Measurements from ENCODE around the gene CSPG4. TPM values are rescaled to one million over a fixed set of nuclear protein-coding genes. Genes with fewer than 3 reads are reported as not detected.
"Not testable (repeated sequence)": the region's sequence is repeated elsewhere in the genome, so short reads cannot be mapped to it uniquely, and the experiment has no call there.

Gene CSPG4
- total RNA-seq, 1 donor from 2014 or later, result 57.5 TPM

DNA sequence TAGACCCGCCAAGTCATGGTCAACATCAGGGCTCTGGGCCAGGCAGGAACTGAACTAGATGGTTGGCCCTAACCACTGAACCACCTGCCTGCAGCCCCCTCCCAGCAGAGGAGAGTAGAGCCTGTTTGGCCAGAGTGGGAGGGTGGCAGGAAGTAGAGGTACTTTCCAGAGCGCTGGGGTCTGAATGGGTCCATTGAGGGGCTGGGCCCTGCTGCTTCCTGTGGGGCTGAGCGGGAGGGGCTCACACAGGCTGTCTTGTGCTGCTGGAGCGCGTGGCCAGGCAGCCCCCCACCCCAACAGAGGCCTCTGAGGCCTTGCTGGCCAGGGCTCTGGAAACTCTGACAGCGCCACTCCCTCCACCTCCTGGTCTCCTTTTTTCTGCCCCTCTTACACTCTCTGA, 17.4 kb downstream of the CSPG4 start:
- no peak for ATAC-seq
- intact Hi-C loops (cut with DNase I), result no loop called here
- peak; percentile 68 for DNase-seq (ENCODE audit: low spot score)

DNA sequence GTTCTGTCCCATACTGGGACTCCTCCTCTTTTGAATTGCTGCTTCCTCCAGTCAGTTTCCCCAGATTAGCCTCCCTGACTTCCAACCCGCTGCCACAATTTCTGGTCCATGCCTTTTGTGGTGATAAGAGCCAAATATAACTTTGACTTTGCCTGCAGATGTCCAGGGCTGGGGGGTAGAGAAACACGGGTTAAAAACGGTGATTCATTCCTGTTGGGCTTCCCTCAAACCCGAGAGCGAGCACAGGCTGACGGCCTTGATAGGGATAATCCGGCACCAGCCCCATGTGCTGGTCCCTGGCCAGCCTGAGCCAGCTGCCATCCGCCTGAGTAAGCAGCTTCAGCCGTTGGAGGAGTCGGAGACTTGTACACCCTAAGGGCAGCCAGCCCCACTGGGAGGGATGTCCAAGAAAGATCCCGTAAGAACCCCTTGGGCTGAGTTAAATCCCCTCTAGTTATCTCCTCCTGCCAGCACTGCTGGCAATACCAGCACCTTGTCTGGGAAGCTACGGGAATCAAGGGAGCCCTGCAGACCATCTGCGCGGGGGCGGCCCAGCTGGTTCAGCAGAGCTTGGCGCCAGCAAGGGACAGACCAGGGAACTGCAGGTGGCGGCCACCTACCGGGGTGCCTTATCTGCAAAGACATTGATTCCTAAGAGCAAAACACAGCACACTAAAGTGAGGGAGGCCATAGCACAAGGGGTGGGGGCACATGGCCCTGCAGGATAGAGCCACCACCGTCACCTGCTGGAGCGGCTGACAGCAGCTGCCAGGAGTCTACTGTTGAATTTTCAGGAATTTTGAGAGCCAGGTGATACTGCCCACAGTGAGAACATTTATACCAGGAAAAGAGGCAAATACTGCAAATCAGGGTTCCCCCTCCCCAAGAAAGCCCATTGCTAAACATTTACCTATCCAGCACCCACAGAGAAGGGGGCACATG, 18.1 kb downstream of the CSPG4 start:
- intact Hi-C loops (cut with DNase I), result no loop called here
- peak; percentile 83 for DNase-seq (ENCODE audit: low spot score)
- peak; percentile 63 for ATAC-seq

DNA sequence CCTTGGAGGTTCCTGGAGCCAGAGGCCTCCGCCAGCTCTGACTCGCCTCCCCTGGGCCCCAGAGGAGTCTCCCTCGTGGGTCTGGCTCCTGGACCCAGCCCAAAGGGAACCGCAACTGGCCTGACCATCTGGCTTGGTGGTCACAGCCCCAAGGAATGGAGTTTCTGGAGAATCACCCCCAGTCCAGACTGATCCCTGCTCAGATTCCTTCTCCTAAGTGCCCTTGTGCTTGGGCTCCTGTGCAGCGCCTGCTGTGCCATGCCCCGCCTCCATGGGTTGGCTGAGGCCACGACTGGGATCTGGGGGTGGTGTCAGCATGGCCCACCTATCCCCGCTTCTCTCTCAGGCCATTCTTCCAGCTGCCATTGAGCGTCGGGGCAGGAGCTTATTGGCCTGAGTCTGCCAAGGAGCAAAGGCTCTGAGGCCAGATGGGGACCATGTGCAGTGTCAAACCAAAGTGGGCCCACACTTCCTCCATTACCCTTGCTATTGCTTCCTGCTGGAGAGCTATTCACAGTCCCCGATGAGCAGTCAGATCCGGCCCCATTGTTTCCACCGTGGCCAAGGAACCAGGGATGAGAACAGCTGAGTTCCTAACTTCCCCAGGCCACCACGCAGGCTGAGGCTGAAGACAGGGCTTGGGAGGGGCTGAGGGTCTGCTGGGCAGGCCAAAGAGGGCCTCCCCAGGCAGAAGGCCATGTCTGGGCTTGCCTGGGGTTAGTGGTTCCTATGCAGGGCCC, 19.0 kb downstream of the CSPG4 start:
- no peak for ATAC-seq
- intact Hi-C loops (cut with DNase I), result no loop called here
- peak; percentile 69 for DNase-seq (ENCODE audit: low spot score)

DNA sequence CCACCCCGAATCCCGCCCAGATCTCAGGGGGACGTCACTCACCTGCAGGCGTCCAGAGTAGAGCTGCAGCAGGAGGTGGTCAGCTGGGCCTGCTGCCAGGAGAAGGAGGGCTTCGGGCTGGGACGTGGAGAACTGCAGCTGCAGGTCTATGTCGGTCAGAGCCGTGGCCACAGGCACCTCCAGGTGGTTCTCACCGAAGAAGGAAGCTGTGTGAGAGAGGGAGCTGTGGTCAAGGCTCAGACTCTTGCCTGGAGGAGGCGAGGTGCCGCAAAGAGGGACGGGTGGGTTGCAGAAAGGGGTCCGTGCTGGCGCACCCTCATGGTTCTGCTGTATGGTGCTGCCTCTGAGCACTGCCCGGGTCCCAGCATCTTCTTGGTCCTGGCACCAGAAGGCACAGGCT, 19.6 kb downstream of the CSPG4 start:
- intact Hi-C loops (cut with DNase I); ATAC-seq: not testable (repeated sequence)

DNA sequence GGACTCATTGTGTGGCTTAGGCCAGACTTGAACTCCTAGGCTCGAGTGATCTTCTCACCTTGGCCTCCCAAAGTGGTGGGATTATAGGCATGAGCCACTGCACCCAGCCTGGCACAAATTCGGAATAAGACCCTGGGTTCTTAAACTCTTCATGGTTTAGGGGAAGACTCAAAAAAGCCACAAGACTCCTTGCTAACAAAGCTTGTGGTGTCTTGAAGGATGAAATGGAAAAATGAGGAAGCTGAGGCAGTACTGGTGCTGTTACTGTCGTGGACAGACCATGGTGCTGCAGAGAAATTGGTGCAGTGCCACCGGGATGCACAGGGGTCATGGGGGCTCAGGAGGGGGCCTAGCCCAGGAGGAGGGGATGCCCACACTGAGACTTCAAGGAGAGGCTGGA, 20.3 kb downstream of the CSPG4 start:
- DNase-seq (ENCODE audit: low spot score); intact Hi-C loops (cut with DNase I); ATAC-seq: not testable (repeated sequence)

More for the DNA sequence above, 19.6 kb downstream of the CSPG4 start:
- not testable (repeated sequence) for DNase-seq (ENCODE audit: low spot score)

DNA sequence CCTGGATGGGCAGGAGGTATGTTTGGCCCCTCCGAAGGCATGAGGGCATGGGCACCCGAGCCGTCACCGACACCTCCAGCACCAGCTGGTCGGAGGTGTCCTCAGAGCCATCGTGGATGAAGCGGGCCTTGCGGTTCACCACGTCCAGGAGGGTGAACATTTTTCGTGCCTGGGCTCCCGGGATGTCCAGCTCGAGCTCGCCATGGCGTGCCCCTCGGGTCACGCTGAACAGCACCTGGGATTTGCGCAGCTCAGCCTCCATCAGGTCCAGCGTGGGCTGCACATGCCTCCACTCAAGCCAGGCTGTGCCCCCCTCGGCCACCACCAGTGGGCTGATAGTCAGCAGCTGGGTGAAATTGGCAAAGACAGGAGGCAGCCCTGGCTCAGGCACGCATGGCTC, 23.2 kb downstream of the CSPG4 start:
- intact Hi-C loops (cut with DNase I); ATAC-seq; DNase-seq (ENCODE audit: low spot score): not testable (repeated sequence)

DNA sequence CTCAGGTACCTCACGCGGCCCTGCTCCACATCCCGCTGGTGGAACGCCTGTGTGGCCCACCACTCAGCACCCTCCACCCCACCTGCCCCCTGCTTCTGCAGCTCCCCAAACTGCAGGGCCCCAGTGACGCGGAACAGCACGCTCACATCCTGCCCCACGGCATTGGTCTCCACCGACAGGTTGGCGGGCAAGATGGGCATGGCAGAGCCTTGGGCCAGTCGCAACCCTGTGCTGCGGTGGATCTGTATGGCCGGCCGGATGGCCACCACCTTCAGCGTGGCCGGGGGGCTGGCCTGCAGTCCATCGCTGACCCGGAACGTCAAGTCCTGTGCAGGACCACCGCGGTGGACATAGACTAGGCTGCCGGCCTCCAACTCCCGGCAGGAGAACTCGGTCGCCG, 23.8 kb downstream of the CSPG4 start:
- no peak for DNase-seq (ENCODE audit: low spot score)
- no peak for ATAC-seq
- intact Hi-C loops (cut with DNase I), result no loop called here

DNA sequence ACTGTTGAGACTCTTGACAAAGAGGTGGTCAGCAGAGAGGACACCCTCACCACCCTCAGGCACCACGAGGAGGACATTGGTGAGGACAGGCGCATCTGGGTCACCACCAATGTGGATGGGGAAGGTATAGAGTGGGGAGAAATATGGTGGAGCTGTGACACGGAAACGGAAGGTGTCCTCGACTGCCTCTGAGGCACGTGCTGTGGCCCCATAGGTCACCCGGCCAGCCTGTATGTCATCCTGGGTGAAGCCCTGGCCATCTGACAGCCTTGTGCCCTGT, 24.4 kb downstream of the CSPG4 start:
- no peak for ATAC-seq
- intact Hi-C loops (cut with DNase I), result no loop called here

DNA sequence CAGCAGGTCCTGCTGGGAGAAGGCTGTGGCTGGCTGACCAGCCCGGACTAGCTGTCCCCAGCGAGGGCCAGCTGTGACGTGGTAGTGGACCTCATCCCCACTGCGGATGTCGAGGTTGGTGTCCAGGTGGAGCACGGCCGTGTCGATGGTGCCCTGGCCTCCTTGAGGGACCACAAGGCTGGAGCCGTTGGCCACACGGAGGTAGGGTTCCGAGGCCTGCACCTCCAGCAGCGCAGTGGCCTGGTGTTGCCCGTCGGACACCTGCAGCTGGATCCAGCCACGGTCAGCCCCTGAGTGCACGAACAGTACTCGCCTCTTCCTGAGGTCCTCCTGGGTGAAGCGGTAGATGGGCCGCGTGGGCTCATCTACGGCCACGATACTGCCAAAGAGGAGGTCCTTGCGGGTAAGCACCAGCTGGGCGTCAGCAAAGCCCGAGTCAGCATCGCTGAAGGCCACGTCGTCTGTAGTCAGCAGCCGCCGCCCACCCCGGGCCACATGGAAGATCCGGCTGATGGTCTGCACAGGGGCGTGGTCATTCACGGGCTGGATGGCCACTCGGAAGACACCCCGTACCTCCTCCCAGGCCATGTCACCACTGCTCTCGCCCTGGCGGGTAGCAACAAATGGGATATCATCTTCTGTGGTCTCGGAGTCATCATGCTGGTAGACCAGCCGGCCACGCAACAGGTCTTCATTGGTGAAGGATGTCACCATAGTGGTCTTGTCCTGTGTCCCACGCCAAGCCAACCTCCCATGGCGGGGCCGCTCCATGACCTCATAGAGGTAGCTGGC, 25.0 kb downstream of the CSPG4 start:
- DNase-seq (ENCODE audit: low spot score), result peak; percentile 67
- ATAC-seq, result peak; percentile 8
- intact Hi-C loops (cut with DNase I), result no loop called here

More for the DNA sequence above, 24.4 kb downstream of the CSPG4 start:
- no peak for DNase-seq (ENCODE audit: low spot score)

DNA sequence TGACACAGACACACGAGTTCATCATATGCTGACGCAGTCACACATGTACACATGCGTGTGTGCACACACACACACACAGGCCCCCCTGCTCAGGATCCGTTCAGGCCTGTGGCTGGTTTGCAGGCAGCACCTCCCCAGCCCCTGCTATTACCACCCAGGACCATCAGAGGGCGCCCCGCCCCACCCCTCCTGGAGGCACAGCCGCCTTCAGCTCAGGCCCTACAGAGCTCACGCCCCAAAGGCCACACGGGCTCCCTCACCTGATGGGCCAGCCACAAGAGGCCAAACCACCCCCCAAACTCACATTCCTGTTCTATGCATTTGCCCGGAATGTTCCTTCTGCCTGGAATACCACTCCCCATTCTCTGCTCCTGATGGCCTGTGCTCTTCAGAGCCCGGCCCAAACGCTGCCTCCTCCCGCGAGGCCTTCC, 26.4 kb downstream of the CSPG4 start:
- DNase-seq (ENCODE audit: low spot score), result peak; percentile 91
- ATAC-seq, result peak; percentile 79
- intact Hi-C loops (cut with DNase I), result not testable (repeated sequence)

DNA sequence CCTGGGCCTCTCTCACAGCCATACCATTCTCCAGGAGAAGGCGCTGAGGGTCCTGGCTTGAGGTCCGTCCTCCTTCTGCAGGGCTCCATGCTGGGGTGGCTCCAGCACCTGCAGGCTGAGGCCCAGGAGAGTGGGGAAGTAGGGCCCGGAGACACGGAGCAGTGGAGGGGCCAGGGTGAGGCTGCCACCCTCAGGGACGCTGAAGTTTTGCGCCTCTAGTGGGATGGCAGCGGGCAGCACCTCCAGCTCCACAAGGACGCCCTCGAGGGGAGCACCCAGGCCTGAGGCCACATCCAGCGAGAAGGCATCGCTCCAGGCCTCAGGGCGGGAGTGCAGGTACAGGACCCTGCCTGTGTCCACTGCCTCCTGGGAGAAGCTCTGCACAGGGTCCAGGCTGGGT, 27.5 kb downstream of the CSPG4 start:
- intact Hi-C loops (cut with DNase I), result no loop called here
- DNase-seq (ENCODE audit: low spot score) (no peak), ATAC-seq (no peak)

DNA sequence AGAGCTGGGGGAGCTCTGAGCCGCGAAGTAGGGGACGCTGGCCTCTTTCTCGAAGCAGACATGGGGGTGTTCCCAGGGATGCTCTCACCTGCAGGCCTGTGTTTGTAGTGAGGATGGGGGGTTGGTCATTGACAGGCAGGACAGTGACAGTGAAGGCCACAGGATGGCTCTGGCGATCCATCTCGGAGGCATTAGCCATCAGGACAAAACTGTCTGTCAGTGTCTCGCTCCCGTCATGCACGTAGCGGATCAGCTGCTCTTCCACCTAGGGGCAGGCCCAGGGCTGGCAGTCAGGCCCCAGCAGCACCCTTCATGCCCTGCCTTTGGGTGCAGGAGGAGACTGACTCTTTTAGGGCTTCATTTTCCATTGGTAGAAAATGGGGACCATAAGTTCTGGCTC, 28.0 kb downstream of the CSPG4 start:
- ATAC-seq, result no peak
- intact Hi-C loops (cut with DNase I), result no loop called here
- DNase-seq (ENCODE audit: low spot score), result no peak

DNA sequence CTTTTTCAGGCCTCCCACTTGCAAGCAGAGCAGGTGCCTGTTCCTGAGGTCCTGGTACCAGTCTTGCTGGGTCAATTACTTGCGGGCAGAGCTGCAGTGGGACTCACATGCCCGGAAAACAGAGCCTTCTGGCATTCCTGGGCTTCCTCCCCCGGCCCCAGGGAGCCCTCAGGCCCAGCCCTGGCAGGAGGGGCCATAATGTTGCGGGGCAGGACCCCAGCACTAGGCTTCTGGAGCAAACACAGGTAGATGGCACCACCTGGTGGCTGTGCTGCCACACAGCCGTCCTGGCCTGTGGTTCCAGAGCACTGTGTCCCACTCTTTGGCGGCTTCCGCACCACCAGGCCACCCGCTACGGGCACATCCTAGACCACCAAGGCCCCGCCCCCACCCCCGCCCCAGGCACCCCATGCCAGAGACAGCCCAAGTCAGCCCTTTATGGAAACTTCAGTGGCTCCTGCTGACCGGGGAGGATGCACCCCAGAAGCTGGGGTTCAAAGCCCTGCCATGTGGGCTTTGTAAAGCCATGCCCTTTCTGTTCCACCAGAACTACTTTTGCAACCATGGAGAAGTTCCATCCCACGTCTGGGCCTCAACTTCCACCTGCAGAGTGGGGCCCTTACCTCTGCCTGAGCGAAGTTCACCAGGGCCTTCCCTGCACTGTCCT, 28.9 kb downstream of the CSPG4 start:
- ATAC-seq, result peak; percentile 64
- peak; percentile 84 for DNase-seq (ENCODE audit: low spot score)
- intact Hi-C loops (cut with DNase I), result not testable (repeated sequence)

DNA sequence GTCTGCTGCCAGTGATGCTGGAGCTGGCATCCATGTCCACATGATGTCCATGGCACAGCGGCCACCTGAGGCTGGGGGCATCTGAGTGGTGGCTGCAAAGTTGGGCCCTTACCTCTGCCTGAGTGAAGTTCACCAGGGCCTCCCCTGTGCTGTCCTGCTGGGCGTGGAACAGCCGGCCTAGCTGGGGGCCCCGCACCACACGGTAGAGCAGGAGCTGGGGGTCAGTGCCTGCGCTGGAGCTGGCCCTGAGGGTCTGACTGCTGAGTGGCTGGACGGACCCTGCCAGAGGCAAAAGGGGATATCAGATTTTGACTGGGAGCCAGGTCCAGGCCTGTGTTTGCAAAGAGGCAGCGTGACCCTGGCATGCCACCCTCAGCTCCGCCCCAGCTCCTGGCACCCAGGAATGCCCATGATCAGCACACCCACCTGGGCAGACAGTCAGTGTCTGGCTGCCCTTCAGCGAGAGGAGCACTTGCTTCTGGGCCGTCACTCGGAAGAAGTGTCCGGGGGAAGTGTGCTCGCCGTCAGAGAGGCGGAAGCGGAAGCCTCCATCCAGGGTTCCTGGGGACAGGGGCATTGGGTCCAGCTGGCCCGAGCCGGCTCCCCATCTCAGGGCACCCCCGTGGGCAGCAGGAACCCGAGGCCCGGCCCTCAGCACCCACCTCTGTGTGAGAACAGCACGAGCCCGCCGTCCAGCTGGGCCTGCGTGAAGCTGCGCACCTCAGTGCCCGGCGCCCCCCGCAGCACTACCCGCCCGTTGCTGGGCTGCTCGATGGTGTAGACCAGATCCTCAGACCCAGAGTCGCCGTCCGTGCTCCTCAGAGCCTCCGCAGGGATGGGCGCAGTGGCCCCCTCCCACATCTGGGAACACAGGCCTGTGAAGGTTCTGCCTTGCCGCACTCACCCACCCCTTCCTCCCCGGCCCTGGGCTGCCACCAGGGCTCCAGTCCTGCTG, 30.2 kb downstream of the CSPG4 start:
- DNase-seq (ENCODE audit: low spot score), result no peak
- intact Hi-C loops (cut with DNase I), result no loop called here
- ATAC-seq, result no peak

DNA sequence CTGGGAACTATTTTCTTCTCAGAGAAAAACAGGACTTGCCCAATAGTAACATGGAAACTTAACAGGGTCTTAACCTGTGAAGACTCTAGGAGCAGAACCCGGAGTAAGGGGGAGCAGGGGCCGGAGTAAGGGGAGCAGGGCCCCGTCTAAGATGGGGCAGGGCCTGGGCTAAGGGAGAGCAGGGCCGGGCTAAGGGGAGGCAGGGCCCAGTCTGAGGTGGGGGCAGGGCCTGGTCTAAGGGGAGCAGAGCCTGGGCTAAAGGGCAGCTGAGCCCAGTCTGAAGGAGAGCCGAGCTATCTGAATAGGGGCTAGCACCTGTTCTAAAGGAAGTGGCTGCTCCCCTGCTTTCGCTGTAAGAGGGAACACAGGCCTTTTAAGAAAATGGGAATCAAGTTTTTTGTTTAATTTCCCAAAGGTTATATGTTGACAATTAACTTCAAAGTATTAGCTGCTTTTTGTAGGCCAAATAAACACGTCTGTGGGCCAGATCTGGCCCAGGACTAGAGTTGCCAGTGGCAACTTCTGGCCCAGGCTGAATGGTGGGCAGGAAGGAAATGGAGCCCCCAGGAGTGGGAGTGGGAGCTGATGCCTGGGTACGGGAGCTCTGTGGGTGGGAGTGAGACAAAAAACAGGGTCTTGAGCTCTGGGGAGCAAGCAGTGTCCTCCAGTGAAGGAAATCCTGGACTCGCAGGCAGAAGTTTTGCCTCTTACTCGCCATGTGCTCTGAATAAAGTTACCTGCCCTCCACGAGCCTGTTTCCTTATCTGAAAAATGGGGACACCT, 32.5 kb downstream of the CSPG4 start:
- intact Hi-C loops (cut with DNase I), result no loop called here
- ATAC-seq (no peak), DNase-seq (ENCODE audit: low spot score) (no peak)

DNA sequence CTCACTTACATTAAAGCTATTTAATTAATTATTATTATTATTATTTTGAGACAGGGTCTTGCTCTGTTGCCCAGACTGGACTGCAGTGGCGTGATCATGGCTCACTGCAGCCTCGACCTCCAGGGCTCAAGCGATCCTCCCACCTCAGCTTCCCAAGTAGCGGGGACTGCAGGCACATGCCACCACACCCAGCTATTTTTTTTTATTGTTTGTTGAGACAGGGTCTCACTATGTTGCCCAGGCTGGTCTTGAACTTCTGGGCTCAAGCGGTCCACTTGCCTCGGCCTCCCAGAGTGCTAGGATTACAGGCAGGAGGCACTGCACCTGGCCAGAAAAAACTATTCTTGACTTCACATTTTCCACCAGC, 34.3 kb downstream of the CSPG4 start:
- DNase-seq (ENCODE audit: low spot score); ATAC-seq; intact Hi-C loops (cut with DNase I): not testable (repeated sequence)
